ENCODE results near the gene SLF2.

The SLF2 gene

DNA sequence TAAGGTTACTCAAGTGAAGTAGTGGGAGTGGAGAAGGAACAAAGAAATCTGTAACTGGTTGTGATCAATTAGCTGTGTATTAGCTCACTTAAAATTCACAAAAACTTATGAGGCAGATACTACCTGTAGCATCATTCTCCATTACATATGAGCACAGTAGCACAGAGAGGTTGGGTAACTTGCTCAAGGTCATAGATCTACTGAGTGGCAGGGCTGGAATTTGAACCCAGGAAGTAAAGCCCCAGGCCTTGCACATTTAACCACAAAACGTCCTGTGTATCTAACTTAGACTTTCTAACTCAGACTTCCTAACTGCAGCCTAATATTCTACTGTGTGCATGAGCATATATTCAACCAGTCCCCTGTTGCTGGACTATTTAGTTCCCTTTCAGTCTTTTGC is 5.6 kb upstream of the SLF2 start:
- no peak for DNase-seq

- no peak for DNase-seq
Observed at GRCh38 chr10:100907773-100908363, 4.9 kb upstream of the SLF2 start.

DNA sequence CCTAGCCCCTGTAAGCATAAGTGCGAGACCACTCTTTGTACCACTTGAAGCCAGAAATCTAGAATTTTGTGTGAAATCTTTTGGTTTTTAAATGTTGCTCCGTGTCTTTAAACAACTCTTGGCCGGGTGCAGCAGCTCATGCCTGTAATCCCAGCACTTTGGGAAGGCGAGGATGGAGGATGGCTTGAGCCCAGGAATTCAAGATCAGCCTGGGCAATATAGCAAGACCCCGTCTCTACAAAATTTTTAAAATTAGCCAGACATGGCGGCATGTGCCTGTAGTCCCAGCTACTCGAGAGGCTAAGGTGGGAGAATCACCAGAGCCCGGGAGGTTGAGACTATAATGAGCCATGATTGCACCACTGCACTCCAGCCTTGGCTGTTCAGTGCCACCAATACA is 4.4 kb upstream of the SLF2 start:
- DNase-seq = no peak

DNA sequence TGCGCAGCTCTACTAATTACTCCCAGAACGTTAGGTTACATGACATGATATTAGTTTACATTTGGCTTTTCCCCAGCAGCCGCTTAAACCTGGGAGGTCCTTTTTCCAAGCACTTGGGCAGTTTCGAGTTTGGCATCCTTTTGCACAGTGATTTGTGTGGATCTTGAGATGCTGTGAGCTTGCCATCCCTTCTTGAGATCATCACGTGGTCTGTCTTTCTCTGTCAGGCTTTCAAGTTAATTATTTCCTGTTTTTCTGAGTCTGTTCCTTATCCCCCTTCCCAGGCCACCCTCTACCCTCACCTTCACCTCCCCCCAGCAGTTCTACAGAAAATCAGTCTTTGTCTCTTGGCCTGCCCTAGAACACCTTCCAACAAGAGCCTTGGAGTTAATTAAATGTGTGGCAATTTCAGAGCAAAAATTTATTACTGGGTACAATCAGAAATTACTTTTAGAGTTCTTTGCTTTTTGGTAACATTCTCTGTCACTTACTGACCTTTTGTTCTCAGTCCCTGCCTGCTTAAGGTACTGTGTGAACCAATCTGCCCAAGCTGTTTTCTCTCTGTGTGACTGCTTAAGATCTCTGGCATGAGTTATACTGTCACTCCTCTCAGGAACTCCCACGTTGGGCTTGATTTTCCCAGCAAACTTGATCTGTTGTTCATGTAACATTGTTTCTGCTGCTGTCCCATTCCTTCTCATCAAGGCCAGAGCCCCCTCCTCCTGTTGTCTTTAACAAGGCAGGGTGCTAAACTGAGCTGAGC is 3.1 kb upstream of the SLF2 start:
- DNase-seq = no peak

DNA sequence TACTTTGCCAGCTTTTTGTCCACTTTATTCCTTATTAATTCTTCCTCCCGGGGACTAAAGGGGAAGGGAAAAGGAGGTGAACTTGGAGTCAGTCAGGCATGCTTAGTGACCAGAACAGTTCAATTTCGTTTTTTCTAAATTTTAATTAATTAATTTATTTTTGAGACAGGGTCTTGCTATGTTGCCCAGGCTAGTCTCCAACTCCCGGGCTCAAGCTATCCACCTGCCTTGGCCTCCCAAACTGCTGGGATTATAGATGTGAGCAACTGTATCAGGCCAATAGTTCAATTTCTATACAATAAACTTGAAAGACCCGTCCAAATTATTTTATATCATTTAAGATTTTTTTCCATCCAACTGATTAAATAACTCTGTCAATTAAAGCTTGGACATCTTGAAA is 1.3 kb upstream of the SLF2 start:
- no peak for DNase-seq

- DNase-seq = no peak
Observed at GRCh38 chr10:100912013-100912604, 654 bp upstream of the SLF2 start.

GRCh38 chr10:100913470-100913865 is 705 bp downstream of the SLF2 start:
- no peak for DNase-seq

GRCh38 chr10:100917071-100917470 is 4.3 kb downstream of the SLF2 start:
- DNase-seq = no peak

DNA sequence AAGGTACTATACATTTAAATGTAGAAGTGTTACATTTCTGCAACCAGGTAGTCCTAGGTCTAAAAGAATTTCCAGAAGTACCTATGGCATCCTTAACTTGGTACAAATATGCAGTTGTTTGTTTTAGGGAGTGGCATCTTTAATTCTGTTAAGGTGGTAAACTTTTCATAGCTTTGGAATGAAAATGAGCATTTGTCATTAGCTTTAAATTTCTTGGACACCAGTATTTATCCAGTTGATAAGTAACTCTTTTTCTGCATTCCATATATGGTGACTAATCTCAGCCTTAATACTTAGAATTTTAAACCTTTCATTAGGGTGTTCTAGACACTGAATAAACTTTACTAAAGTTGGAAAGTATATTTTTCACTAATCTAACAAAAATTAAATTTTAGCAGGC is 10.8 kb downstream of the SLF2 start:
- no peak for DNase-seq

GRCh38 chr10:100927266-100927665 is 14.5 kb downstream of the SLF2 start:
- no peak for DNase-seq

- DNase-seq = no peak
Observed at GRCh38 chr10:100928039-100928438, 15.3 kb downstream of the SLF2 start.

- DNase-seq = no peak
Observed at GRCh38 chr10:100930368-100930767, 17.6 kb downstream of the SLF2 start.

GRCh38 chr10:100934084-100934659 is 21.4 kb downstream of the SLF2 start:
- no peak for DNase-seq

DNA sequence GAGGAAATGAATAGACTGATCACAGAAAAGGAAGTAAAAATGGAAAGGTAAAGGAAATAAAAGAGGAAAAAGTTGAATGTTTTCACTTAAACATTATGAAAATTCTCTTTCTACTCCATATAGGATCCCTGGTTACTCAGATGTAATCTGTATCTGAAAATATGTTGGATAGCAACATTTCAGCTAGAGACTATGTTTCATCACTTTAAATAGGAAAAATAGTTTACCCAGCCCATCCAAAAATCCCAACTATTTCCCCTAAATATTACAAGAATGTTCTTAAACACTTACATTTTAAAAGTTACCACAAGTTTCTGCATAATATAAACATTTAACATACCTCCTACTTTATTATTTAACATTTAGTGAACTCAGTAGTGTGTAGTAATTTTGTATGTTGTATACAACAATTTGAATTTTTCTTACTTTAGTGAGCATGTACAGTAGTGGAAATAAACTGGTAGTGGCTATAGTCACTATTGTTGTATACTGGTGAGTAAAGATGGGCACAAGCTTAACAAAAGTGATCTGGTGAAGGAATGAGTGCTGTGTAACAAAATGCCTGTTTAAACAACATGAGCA is 27.1 kb downstream of the SLF2 start:
- no peak for DNase-seq

DNA sequence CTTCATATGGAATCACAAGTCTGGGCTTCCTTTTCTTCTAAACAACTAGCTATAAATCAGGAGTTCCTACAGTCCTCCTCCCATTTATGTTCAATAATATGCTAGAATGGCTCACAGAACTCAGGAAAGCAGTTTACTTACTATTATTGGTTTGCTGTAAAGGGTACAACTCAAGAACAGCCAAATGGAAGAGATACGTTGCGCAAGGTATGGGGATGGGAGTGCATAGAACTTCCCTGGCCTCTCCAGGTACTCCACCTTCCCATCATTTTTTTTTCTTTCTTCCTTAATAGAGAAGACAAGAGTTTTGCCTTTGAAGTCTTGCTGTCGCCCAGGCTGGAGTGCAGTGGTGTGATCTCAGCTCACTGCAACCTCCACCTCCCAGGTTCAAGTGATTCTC is 29.5 kb downstream of the SLF2 start:
- DNase-seq = no peak

GRCh38 chr10:100943508-100943907 is 30.7 kb downstream of the SLF2 start:
- no peak for DNase-seq

GRCh38 chr10:100945754-100946153 is 33.0 kb downstream of the SLF2 start:
- DNase-seq = no peak

- no peak for DNase-seq
Observed at GRCh38 chr10:100948916-100949315, 36.2 kb downstream of the SLF2 start.

GRCh38 chr10:100960251-100960650 is 47.5 kb downstream of the SLF2 start:
- no peak for DNase-seq

GRCh38 chr10:100962351-100963080 is 49.8 kb downstream of the SLF2 start:
- DNase-seq = no peak

DNA sequence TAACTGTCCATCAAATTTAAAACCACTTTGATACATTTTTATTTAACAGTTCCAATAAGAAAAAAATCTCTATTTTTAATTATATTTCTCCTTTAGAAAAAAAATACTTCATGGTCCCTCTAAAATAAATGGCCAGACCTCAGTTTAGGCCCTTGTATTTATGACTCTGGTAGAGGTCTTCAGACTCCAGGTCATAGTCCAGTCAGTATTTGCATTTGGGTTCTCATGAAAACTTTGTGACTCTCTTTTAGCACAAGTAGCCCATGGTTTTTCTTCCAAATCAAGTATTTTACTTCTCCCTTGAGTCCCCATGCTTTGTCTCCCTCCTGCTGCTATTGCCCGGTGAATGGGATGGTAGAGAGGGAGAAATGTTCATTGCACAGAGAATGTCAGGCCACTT is 51.1 kb downstream of the SLF2 start:
- no peak for DNase-seq

DNA sequence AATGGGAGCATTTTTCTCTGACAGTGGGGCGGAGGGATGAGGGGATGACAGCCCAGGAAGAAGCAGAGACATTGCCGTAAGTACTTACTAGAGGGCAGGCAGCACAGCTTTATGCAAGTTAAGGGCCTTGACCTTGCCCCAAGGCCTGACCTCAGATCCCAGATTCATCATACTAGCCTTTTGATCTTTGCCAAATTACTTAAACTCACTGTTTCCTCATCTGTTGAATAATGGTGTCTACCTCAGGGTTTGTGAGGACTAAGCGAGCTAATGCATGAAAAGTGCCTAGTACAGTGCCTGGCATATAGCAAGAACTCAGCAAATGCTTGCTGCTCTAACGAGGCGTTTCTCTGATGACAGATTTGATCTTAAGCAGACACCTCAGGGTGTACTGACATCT is 53.1 kb downstream of the SLF2 start:
- no peak for DNase-seq

DNA sequence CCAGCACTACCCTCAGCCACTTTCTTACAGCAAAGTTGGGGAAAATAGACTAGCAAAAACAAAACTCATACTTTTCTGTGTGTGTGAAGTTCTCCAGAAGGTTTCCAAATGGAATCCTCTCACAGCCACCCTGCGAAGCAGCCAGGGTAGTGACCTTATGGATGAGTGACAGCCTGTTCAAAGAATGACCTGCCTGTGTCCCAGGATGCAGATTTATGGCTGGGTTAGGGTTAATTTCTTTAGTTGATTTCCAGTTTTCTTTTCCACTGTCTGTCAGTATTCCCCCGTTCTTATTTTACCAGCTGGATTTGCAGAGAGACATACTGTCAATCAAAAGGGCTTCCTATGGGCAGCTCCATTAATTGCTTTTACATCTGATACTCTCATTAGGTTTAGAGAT is 54.1 kb downstream of the SLF2 start:
- no peak for DNase-seq
